Smooth muscle cell (in vitro differentiated cells): ENCODE measurements around the gene C10orf53. TPM values are rescaled to one million over a fixed set of nuclear protein-coding genes. Genes with fewer than 3 reads are reported as not detected.

Experiments used
- DNase-seq: peaks from one replicate; lab custom pipeline; 2025; ENCODE audit not compliant: unreplicated experiment; lab: John Stamatoyannopoulos, UW
- H2AFZ ChIP-seq: fragments of 200-600 bp; sonication (generic); 2 replicates; pipeline ENCODE4 v1.6.0; 2016; ENCODE audit warnings: antibody characterized with exemption, low read depth, mild to moderate bottlenecking
- H3F3A ChIP-seq: fragments of 200-600 bp; sonication (generic); 2 replicates; pipeline ENCODE4 v1.6.0; 2017; ENCODE audit warnings: antibody characterized with exemption, low read depth
- H3K27ac ChIP-seq: fragments of 200-600 bp; sonication (generic); 2 replicates; pipeline ENCODE4 v1.5.1; 2016; ENCODE audit warnings: low read depth, mild to moderate bottlenecking
- H3K27me3 ChIP-seq: fragments of 200-600 bp; sonication (generic); 2 replicates; pipeline ENCODE4 v1.6.1; 2016; ENCODE audit warnings: low read depth, mild to moderate bottlenecking
- H3K36me3 ChIP-seq: fragments of 200-600 bp; sonication (generic); 2 replicates; pipeline ENCODE4 v1.5.1; 2016; ENCODE audit warnings: low read depth
- H3K4me1 ChIP-seq: fragments of 200-600 bp; sonication (generic); 2 replicates; pipeline ENCODE4 v1.5.1; 2016; ENCODE audit warnings: low read depth
- H3K4me2 ChIP-seq: fragments of 200-600 bp; sonication (generic); 2 replicates; pipeline ENCODE4 v1.6.0; 2016; ENCODE audit warnings: mild to moderate bottlenecking
- H3K4me3 ChIP-seq: fragments of 200-600 bp; sonication (generic); 2 replicates; pipeline ENCODE4 v1.5.1; 2016; ENCODE audit warnings: mild to moderate bottlenecking
- H3K79me2 ChIP-seq: fragments of 200-600 bp; sonication (generic); 2 replicates; pipeline ENCODE4 v1.6.0; 2016; ENCODE audit warnings: low read depth, mild to moderate bottlenecking
- H3K9ac ChIP-seq: fragments of 200-600 bp; sonication (generic); 2 replicates; pipeline ENCODE4 v1.6.0; 2016; ENCODE audit warnings: low read depth
- H3K9me3 ChIP-seq: fragments of 200-600 bp; sonication (generic); replicated peaks from 2 replicates; pipeline ENCODE4 v1.5.1; 2016; ENCODE audit warnings: low read depth
- H4K20me1 ChIP-seq: fragments of 200-600 bp; sonication (generic); 2 replicates; pipeline ENCODE4 v1.6.0; 2016; ENCODE audit warnings: low read depth
- CTCF ChIP-seq: fragments of 200-600 bp; sonication (generic); IDR thresholded peaks from 2 replicates; pipeline ENCODE4 v1.5.1; 2017; ENCODE audit warnings: borderline replicate concordance, mild to moderate bottlenecking, antibody characterized with exemption; ENCODE audit not compliant: insufficient read depth, poor library complexity, severe bottlenecking
- WGBS: methylation state at CpG from one replicate; pipeline ENCODE4 v1.1.7; 2016; ENCODE audit warnings: low lambda C conversion rate; 5-methylcytosine and 5-hydroxymethylcytosine counted together
- polyA plus RNA-seq: library from polyadenylated mRNA; unstranded; fragments of >200 nt; fragmentation: Nextera tagmentation; extraction: Ambion mirVana; gene quantifications from 2 replicates; pipeline ENCODE4 v1.2.1, GENCODE V29; 2016
- total RNA-seq: library from RNA; depleted of rRNA; stranded (reverse); fragments of >200 nt; gene quantifications from 2 replicates; pipeline ENCODE4 v1.2.3, GENCODE V29; 2014

Gene C10orf53
- total and polyA plus RNA-seq, 2 experiments from 2014 or later, result not detected

- Histone ChIP-seq H3K79me2 (no peaks in the 10 kb centered on the region), H3K4me3 (no peak overlapping the region), H2AFZ (no peak overlapping the region), H3K36me3 (no peaks in the 10 kb centered on the region), H3K9ac (no peak overlapping the region), H3K27me3 (peaks cover 9% of the 10 kb centered on the region), H3K4me1 (no peaks in the 10 kb centered on the region), H3K9me3 (no peaks in the 10 kb centered on the region), H4K20me1 (no peaks in the 10 kb centered on the region), H3K4me2 (no peak overlapping the region), H3F3A (no peaks in the 10 kb centered on the region), H3K27ac (no peak overlapping the region)
- DNase-seq, result no peak
- 84% methylated on average over 9 of the region's 9 CpGs for WGBS
- TF ChIP-seq CTCF, result no peak
Measured at GRCh38 chr10:49698679-49699078, 19.2 kb downstream of the C10orf53 start.

GRCh38 chr10:49700211-49700610 lies 20.8 kb downstream of the C10orf53 start:
- H3K4me1 ChIP-seq, result no peaks in the 10 kb centered on the region
- no peak overlapping the region for H3K27ac ChIP-seq
- DNase-seq, result no peak
- TF ChIP-seq CTCF, result no peak
- peaks cover 7% of the 10 kb centered on the region for H3K27me3 ChIP-seq
- H2AFZ ChIP-seq, result no peak overlapping the region
- no peak overlapping the region for H3K9ac ChIP-seq
- no peaks in the 10 kb centered on the region for H3K9me3 ChIP-seq
- no peak overlapping the region for H3K4me3 ChIP-seq
- H3K4me2 ChIP-seq, result no peak overlapping the region
- 80% methylated on average over 3 of the region's 3 CpGs for WGBS
- no peaks in the 10 kb centered on the region for H3K79me2 ChIP-seq
- H3K36me3 ChIP-seq, result no peaks in the 10 kb centered on the region
- no peaks in the 10 kb centered on the region for H3F3A ChIP-seq
- no peaks in the 10 kb centered on the region for H4K20me1 ChIP-seq

- WGBS, result 6% methylated on average over 3 of the region's 3 CpGs
- no peak for DNase-seq
Measured at GRCh38 chr10:49700997-49701396, 21.5 kb downstream of the C10orf53 start.

More at GRCh38 chr10:49700997-49701396, 21.5 kb downstream of the C10orf53 start:
- Histone ChIP-seq H3K79me2 (no peaks in the 10 kb centered on the region), H3K4me2 (no peak overlapping the region), H3K27me3 (peaks cover 4% of the 10 kb centered on the region), H3F3A (no peaks in the 10 kb centered on the region), H3K9ac (no peak overlapping the region), H3K9me3 (no peaks in the 10 kb centered on the region), H2AFZ (no peak overlapping the region), H3K27ac (no peak overlapping the region), H3K4me1 (no peaks in the 10 kb centered on the region), H4K20me1 (no peaks in the 10 kb centered on the region), H3K36me3 (no peaks in the 10 kb centered on the region), H3K4me3 (no peak overlapping the region)
- TF ChIP-seq CTCF, result no peak
